Right atrium auricular region (tissue), 2 donors: Measurements from ENCODE around the gene BAAT. TPM values are rescaled to one million over a fixed set of nuclear protein-coding genes. Genes with fewer than 3 reads are reported as not detected.

Experiments used
- DNase-seq: peaks from one replicate; pipeline ENCODE4 v3.0.0-alpha.2; 2019; ENCODE audit warnings: low spot score
- H3K27ac ChIP-seq, 2 donors: fragments of 200-600 bp; sonication (generic); 1 replicate in 1 of 2; 2 replicates in 1 of 2; pipeline ENCODE4 v1.5.1; 2016 to 2019
- H3K27me3 ChIP-seq, 2 donors: fragments of 200-600 bp; sonication (generic); one replicate each; pipeline versions ENCODE4 v1.5.1 to v1.6.0; 2017 to 2019
- H3K36me3 ChIP-seq: fragments of 200-600 bp; sonication (generic); one replicate; pipeline ENCODE4 v1.5.1; 2016
- H3K4me1 ChIP-seq, 2 donors: fragments of 200-600 bp; sonication (generic); one replicate each; pipeline versions ENCODE4 v1.5.1 to v1.6.0; 2017 to 2019
- H3K4me3 ChIP-seq, 2 donors: fragments of 200-600 bp; sonication (generic); 1 replicate in 1 of 2; 2 replicates in 1 of 2; pipeline ENCODE4 v1.5.1; 2017 to 2019; ENCODE audit warnings: mild to moderate bottlenecking in 1 of 2, moderate library complexity in 1 of 2
- H3K9me3 ChIP-seq, 2 donors: fragments of 200-600 bp; sonication (generic); one replicate each; pipeline ENCODE4 v1.5.1; 2019
- CTCF ChIP-seq, 2 donors: fragments of 200-600 bp; sonication (generic); IDR thresholded peaks; one replicate each; pipeline ENCODE4 v1.5.1; 2019; ENCODE audit warnings: antibody characterized with exemption in 2 of 2
- total RNA-seq, 2 donors: library from RNA; depleted of rRNA; stranded (reverse); fragments of >200 nt; gene quantifications; one replicate each; pipeline ENCODE4 v1.1.0, GENCODE V29; 2016

The BAAT gene
- total RNA-seq, 2 donors from 2014 or later: 0.20 TPM; not detected in 1

GRCh38 chr9:101372327-101373118 is 12.3 kb downstream of the BAAT start:
- Histone ChIP-seq H3K27ac (no peak overlapping the region), H3K9me3 (no peaks in the 10 kb centered on the region), H3K4me1 (no peaks in the 10 kb centered on the region), H3K36me3 (no peaks in the 10 kb centered on the region), H3K4me3 (no peak overlapping the region), H3K27me3 (no peaks in the 10 kb centered on the region)
- TF ChIP-seq CTCF (IDR thresholded peaks at IDR 0.05): no peak
- DNase-seq: no peak

GRCh38 chr9:101371813-101372212 is 13.0 kb downstream of the BAAT start:
- TF ChIP-seq CTCF (IDR thresholded peaks at IDR 0.05): no peak
- H3K9me3 ChIP-seq: no peaks in the 10 kb centered on the region
- no peaks in the 10 kb centered on the region for H3K4me1 ChIP-seq
- H3K4me3 ChIP-seq: no peak overlapping the region
- no peaks in the 10 kb centered on the region for H3K27me3 ChIP-seq
- no peak for DNase-seq
- H3K36me3 ChIP-seq: no peaks in the 10 kb centered on the region
- no peak overlapping the region for H3K27ac ChIP-seq

GRCh38 chr9:101369884-101370531 is 14.8 kb downstream of the BAAT start:
- H3K4me3 ChIP-seq: no peak overlapping the region
- no peak for DNase-seq
- no peaks in the 10 kb centered on the region for H3K4me1 ChIP-seq
- H3K9me3 ChIP-seq: no peaks in the 10 kb centered on the region
- no peaks in the 10 kb centered on the region for H3K36me3 ChIP-seq
- no peaks in the 10 kb centered on the region for H3K27me3 ChIP-seq
- no peak overlapping the region for H3K27ac ChIP-seq
- no peak for TF ChIP-seq CTCF (IDR thresholded peaks at IDR 0.05)

- Histone ChIP-seq H3K4me3 (no peak overlapping the region), H3K36me3 (no peaks in the 10 kb centered on the region), H3K9me3 (no peaks in the 10 kb centered on the region), H3K27me3 (no peaks in the 10 kb centered on the region), H3K27ac (no peak overlapping the region), H3K4me1 (no peaks in the 10 kb centered on the region)
- no peak for TF ChIP-seq CTCF (IDR thresholded peaks at IDR 0.05)
- no peak for DNase-seq
Observed at GRCh38 chr9:101369286-101369685, 15.5 kb downstream of the BAAT start.

- Histone ChIP-seq H3K4me3 (no peak overlapping the region), H3K27me3 (no peaks in the 10 kb centered on the region), H3K4me1 (no peaks in the 10 kb centered on the region), H3K36me3 (no peaks in the 10 kb centered on the region), H3K9me3 (no peaks in the 10 kb centered on the region), H3K27ac (no peak overlapping the region)
- DNase-seq: no peak
- no peak for TF ChIP-seq CTCF (IDR thresholded peaks at IDR 0.05)
Observed at GRCh38 chr9:101367323-101367722, 17.5 kb downstream of the BAAT start.
